ENCODE measurements around the gene BACH1. TPM values are rescaled to one million over a fixed set of nuclear protein-coding genes. Genes with fewer than 3 reads are reported as not detected.
A peak's percentile ranks its signal among the peaks of the same experiment; 100 is the strongest.

The BACH1 gene
- total and polyA plus RNA-seq, 11 donors, result 5.3 to 83.4 (median 36.7) TPM

GRCh38 chr21:29343519-29343918, 44.8 kb downstream of the BACH1 start:
- no peak for TF ChIP-seq POLR2A (IDR thresholded peaks at IDR 0.05)
- TF ChIP-seq, protein P1, sequence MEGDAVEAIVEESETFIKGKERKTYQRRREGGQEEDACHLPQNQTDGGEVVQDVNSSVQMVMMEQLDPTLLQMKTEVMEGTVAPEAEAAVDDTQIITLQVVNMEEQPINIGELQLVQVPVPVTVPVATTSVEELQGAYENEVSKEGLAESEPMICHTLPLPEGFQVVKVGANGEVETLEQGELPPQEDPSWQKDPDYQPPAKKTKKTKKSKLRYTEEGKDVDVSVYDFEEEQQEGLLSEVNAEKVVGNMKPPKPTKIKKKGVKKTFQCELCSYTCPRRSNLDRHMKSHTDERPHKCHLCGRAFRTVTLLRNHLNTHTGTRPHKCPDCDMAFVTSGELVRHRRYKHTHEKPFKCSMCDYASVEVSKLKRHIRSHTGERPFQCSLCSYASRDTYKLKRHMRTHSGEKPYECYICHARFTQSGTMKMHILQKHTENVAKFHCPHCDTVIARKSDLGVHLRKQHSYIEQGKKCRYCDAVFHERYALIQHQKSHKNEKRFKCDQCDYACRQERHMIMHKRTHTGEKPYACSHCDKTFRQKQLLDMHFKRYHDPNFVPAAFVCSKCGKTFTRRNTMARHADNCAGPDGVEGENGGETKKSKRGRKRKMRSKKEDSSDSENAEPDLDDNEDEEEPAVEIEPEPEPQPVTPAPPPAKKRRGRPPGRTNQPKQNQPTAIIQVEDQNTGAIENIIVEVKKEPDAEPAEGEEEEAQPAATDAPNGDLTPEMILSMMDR (IDR thresholded peaks at IDR 0.05), result no peak
- ATAC-seq, result no peak
- WGBS, 4 donors, result 36 to 64% (median 56%) methylated on average over 4 of the region's 4 CpGs

DNA sequence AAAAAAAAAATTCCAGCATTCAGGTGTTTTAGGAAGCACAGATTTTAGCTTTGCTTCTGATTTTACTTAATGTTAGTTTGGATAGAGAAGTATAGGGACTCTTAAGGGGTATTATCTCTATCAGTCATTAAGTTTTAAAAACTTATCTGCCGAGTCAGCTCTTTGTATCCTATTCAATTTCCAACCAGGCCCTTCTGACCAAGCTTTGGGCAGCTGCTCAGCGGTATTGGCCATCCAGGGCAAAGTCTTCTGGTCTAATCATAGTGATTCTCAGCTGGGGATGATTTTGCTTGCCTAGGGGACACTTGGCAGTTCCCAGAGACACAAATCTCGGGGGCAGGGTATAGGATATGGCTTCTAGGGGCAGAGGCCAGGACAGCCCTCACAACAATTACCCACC, 47.6 kb downstream of the BACH1 start:
- WGBS, 4 donors, result 91 to 99% (median 97%) methylated on average over 3 of the region's 3 CpGs

More at GRCh38 chr21:29343519-29343918, 44.8 kb downstream of the BACH1 start:
- H3K27me3 ChIP-seq, result no peaks in the 10 kb centered on the region
- no peak overlapping the region for H3K4me3 ChIP-seq
- intact Hi-C loops (cut with DNase I), result loop anchor here in 3 of 10 donors (2.0 to 10.0 kb wide), 3 partner anchors 41 to 179 kb away; no protein-coding TSS in a partner anchor
- H3K4me1 ChIP-seq, result peaks cover 2 to 80% (median 29%) of the 10 kb centered on the region in 12 donors
- DNase-seq, result no peak
- H3K27ac ChIP-seq, result peak overlapping the region in 6 of 12 donors; percentile 48 to 70 (median 56)
- peaks cover 0 to 39% (median 0%) of the 10 kb centered on the region in 9 donors for H3K36me3 ChIP-seq
- H3K9me3 ChIP-seq, result no peaks in the 10 kb centered on the region

GRCh38 chr21:29346771-29347170, 48.0 kb downstream of the BACH1 start:
- no peak for ATAC-seq

More for the DNA sequence above, 47.6 kb downstream of the BACH1 start:
- H3K36me3 ChIP-seq, result peaks cover 0 to 24% (median 0%) of the 10 kb centered on the region in 9 donors
- H3K27ac ChIP-seq, result no peak overlapping the region
- H3K4me1 ChIP-seq, result peaks cover 2 to 64% (median 26%) of the 10 kb centered on the region in 12 donors
- no peak overlapping the region for H3K4me3 ChIP-seq
- DNase-seq, result no peak
- intact Hi-C loops (cut with DNase I), result loop anchor here in 5 of 10 donors (5.0 to 10.0 kb wide), 4 partner anchors 44 to 184 kb away; no protein-coding TSS in a partner anchor
- H3K27me3 ChIP-seq, result no peaks in the 10 kb centered on the region
- no peak for ATAC-seq
- TF ChIP-seq POLR2A (IDR thresholded peaks at IDR 0.05), result no peak
- TF ChIP-seq, protein P1 (IDR thresholded peaks at IDR 0.05), result no peak
- H3K9me3 ChIP-seq, result no peaks in the 10 kb centered on the region

DNA sequence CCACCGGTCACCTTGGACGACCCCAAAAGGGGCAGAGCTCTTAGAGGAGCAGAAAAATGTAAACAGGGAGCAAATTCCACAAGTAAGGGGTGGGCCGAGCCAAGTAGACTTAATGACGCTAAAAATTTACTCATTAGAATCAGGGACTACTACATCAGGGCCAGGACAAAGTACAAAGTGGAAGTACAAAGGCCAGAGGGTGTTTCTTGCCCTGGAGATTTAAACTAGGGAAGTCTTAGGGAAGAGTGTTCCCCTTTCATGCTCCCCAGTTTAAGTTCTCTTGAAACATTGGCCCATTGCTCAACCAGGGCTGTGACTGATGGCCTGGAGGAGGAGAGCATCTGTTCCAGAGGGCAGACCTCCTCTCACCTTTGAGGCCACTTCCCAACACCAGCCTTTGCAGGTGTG, 48.6 kb downstream of the BACH1 start:
- ATAC-seq, result peak in 2 of 4 donors; percentile 7 to 40
- intact Hi-C loops (cut with DNase I), result loop anchor here in 5 of 10 donors (5.0 to 10.0 kb wide), 4 partner anchors 45 to 185 kb away; no protein-coding TSS in a partner anchor
- 77 to 84% (median 80%) methylated on average over 4 of the region's 4 CpGs for WGBS, 4 donors
- H3K27me3 ChIP-seq, result no peaks in the 10 kb centered on the region
- no peaks in the 10 kb centered on the region for H3K9me3 ChIP-seq
- no peak for DNase-seq
- peaks cover 0 to 27% (median 0%) of the 10 kb centered on the region in 9 donors for H3K36me3 ChIP-seq
- H3K4me3 ChIP-seq, result no peak overlapping the region
- peaks cover 0 to 54% (median 22%) of the 10 kb centered on the region in 12 donors for H3K4me1 ChIP-seq
- H3K27ac ChIP-seq, result peak overlapping the region in 1 of 12 donors; percentile 56
- TF ChIP-seq POLR2A (IDR thresholded peaks at IDR 0.05), result no peak
- TF ChIP-seq, protein P1 (IDR thresholded peaks at IDR 0.05), result no peak

More at GRCh38 chr21:29346771-29347170, 48.0 kb downstream of the BACH1 start:
- no peaks in the 10 kb centered on the region for H3K9me3 ChIP-seq
- no peak overlapping the region for H3K4me3 ChIP-seq
- TF ChIP-seq, protein P1 (IDR thresholded peaks at IDR 0.05), result no peak
- TF ChIP-seq POLR2A (IDR thresholded peaks at IDR 0.05), result no peak
- peaks cover 0 to 26% (median 0%) of the 10 kb centered on the region in 9 donors for H3K36me3 ChIP-seq
- H3K27me3 ChIP-seq, result no peaks in the 10 kb centered on the region
- WGBS, 4 donors, result 81 to 88% (median 82%) methylated on average over 4 of the region's 4 CpGs
- H3K4me1 ChIP-seq, result peaks cover 2 to 59% (median 25%) of the 10 kb centered on the region in 12 donors
- no peak for DNase-seq
- H3K27ac ChIP-seq, result peak overlapping the region in 1 of 12 donors; percentile 56
- intact Hi-C loops (cut with DNase I), result loop anchor here in 5 of 10 donors (5.0 to 10.0 kb wide), 4 partner anchors 44 to 184 kb away; no protein-coding TSS in a partner anchor
